Right lobe of liver (tissue), 4 donors: ENCODE results near the gene QTRT2.

Experiments
- POLR2A ChIP-seq: fragments of 450-650 bp; IDR thresholded peaks from one replicate; pipeline ENCODE4 v1.6.1; 2017; ENCODE audit warnings: antibody characterized with exemption, mild to moderate bottlenecking
- TF ChIP-seq, protein P1 (sequence below), 4 donors: fragments of 200-600 bp in 3 of 4; fragments of 450-650 bp in 1 of 4; IDR thresholded peaks; one replicate each; pipeline versions ENCODE4 v1.5.1 to v1.8.0; 2016 to 2022; ENCODE audit warnings: antibody characterized with exemption in 4 of 4, mild to moderate bottlenecking in 2 of 4
- donor health status: DM: no; HTN: no; CAD: no.
- donor health status: DM: no; HTN: no; CAD: no.
- donor health status: DM: no; HTN: yes; CAD: no.

DNA sequence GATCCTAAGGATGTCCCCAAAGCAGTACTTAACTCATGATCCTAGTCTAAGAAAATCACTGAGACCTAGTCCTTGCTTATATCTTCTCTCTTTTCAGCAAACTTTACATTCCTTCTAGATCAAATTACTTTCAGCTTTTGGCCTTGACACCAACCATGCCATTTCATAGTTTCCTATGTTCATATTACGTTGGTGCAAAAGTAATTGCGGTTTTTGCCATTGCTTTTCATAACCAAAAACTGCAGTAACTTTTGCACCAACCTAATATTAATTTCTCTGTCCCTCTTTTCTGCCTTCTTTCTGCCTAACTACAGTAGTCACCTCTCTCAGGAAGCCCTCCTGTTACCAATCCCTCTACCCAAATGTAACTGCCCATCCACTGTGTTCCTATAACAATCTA lies 37.1 kb upstream of the QTRT2 start:
- no peak for TF ChIP-seq POLR2A
- TF ChIP-seq, protein P1, sequence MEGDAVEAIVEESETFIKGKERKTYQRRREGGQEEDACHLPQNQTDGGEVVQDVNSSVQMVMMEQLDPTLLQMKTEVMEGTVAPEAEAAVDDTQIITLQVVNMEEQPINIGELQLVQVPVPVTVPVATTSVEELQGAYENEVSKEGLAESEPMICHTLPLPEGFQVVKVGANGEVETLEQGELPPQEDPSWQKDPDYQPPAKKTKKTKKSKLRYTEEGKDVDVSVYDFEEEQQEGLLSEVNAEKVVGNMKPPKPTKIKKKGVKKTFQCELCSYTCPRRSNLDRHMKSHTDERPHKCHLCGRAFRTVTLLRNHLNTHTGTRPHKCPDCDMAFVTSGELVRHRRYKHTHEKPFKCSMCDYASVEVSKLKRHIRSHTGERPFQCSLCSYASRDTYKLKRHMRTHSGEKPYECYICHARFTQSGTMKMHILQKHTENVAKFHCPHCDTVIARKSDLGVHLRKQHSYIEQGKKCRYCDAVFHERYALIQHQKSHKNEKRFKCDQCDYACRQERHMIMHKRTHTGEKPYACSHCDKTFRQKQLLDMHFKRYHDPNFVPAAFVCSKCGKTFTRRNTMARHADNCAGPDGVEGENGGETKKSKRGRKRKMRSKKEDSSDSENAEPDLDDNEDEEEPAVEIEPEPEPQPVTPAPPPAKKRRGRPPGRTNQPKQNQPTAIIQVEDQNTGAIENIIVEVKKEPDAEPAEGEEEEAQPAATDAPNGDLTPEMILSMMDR (IDR thresholded peaks at IDR 0.05), result no peak
